Measurements from ENCODE around the gene HSD17B12.
"Not testable (repeated sequence)": the region's sequence is repeated elsewhere in the genome, so short reads cannot be mapped to it uniquely, and the experiment has no call there.

The HSD17B12 gene

DNA sequence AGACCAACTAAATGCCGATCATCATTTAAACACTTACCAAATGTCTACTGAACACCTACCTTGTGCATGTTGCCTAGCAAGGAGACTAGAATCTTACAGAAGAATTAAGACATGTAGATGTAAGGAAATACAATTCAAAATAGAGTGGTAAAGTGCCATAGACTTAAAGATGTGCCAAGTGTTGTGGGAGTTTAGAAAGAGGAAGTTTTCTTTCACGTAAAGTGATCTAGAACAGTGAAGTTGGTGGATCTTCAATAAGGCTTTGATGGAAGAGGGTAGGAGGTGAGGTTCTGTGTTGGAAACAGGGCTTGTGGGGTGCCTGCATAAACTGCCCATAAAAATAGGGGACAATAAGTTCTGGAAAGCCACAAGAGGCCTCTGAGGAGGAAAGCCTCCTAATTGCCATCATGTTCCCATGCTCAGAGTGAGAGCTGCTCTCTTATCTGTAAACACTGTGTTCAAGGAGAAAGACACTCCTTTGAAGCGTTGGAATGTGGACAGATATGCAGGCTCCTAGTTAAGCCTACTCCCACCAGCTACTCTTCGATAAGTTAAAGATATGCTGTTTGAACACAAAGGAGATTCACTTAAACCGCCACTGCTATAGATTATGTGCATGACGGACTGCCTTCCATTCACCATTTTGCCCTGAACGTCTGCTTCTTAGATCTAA lies 66.7 kb downstream of the HSD17B12 start:
- DNase-seq (ENCODE audit: low read depth in 2 of 2): no peak

DNA sequence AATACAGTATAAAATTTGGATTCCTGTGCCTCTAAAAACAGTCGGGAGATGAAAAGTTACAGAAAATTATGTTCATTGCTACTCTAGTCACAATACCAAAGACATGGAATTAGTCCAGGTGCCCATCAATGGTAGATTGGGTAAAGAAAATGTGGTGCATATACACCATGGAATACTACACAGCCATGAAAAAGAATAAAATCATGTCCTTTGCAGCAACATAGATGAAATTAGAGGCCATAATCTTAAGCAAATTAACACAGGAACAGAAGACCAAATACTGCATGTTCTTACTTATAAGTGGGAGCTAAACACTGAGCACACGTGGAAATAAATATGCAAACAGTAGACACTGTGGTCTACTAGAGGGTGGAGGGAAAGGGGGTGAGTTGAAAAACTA lies 67.6 kb downstream of the HSD17B12 start:
- DNase-seq (ENCODE audit: low read depth in 2 of 2): no peak

DNA sequence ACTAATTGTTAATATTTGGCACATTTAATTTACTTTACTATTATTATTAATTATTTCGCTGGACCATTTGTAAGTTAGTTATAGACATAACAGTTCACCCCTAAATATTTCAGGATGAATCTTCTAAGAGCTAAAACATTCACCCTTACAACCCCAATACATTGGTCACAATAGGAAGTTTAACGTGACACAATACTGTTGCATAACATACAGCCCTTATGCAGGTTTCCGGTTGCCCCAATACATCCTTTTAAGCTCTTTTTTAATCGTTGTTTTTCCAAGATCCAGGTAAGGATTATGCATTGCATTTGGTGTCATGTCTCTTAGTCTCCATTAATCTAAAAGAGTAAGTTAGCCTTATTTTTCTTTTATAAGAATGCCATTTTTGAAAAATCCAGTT lies 71.2 kb downstream of the HSD17B12 start:
- DNase-seq (ENCODE audit: low read depth in 2 of 2): no peak

DNA sequence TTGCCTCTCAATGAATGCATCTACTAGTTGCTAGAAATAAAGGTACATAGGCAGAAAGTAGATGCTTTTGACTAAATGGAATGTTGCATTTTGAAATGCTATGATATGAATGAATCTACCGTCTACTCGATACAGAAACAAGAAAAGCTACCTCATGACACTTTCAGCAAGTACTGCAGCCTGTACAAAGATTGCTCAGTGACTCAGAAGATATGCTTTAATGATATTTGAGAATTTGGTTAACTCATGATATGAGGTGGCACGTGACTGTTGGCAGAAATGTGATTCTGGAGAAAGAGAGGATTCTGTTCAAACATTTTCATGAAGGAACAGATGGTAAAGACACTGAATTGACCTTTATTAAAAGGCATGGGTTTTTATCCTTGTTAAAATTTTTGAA lies 76.0 kb downstream of the HSD17B12 start:
- DNase-seq (ENCODE audit: low read depth in 2 of 2): no peak

DNA sequence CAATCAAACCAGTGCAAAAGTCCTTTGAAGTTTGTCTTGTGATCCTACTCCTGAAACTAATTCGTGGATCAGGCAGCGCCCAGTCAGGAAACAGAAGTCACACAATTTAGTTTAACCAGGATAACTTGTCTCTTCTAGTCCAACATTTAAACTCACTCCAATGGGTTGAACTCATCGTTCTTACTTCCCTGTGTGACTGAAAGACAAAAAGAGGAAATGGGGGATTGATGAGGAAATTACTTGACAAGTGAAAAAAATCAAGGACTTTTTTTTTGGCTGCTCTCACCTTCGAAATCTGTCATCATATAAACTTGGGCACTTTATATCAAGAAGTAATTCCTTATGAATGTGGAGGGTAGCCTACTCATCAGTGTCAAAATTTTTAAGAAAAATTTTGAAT lies 78.4 kb downstream of the HSD17B12 start:
- no peak for DNase-seq (ENCODE audit: low read depth in 2 of 2)

DNA sequence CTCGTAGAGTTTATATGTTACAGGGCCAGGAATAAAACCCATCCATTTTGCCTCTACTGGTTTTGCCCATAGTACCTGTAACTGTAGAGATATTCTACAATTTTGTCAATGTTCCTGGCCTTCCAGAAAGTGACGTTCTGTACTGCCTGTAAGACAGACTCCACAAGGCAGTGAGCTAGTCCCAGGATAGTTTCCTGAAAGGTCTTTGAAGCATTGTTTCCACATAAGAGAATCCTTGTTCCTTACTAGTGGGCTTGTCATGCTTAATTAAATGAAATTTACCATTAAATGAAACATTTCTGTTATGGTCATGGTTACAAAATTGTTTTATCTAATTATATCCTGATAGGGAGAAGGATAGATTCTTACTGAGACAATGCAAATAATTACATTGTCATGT lies 80.4 kb downstream of the HSD17B12 start:
- no peak for DNase-seq (ENCODE audit: low read depth in 2 of 2)

DNA sequence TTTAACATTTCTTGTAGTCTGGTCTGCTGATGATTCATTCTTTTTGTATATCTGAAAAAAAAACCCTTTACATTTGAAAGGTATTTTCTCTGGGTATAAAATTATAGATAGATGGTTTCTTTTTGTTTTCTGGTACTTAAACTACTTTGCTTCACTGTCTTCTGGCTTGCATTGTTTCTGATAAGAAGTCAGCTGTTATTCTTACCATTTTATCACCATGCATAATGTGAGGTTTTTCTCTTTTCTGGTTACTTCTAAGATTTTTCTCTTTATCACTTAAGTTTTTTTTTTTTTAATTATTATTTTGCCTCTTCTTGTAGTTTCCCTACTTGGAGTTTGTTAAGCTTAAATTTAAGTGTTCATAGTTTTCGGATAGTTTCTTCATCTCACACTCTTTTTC lies 84.7 kb downstream of the HSD17B12 start:
- no peak for DNase-seq (ENCODE audit: low read depth in 2 of 2)

DNA sequence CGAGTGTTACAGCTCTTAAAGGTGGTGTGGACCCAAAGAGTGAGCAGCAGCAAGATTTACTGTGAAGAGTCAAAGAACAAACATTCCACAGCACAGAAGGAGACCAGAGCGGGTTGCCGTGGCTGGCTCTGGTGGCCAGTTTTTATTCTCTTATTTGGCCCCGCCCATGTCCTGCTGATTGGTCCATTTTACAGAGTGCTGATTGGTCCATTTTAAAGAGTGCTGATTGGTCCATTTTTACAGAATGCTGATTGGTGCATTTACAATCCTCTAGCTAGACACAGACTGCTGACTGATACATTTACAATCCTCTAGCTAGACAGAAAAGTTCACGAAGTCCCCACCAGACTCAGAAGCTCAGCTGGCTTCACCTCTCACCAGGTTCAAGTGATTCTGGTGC lies 88.1 kb downstream of the HSD17B12 start:
- DNase-seq (ENCODE audit: low read depth in 2 of 2): not testable (repeated sequence)

DNA sequence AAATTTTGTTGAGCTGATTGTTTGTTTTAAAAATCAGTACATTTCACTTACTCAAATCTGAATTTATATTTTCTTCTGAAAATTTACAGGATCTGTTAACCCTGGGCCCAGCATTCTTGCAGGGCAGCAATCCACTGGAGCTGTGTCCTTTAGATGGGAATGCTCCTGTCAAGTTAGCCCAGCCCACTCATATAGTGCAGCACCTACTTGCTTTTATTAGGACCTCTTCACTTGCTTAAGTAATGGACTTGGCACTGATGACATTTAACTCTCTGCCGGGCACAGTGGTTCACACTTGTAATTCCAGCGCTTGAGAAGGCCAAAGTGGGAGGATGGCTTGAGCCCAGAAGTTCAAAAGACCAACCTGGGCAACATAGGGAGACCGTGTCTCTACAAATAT lies 89.6 kb downstream of the HSD17B12 start:
- DNase-seq (ENCODE audit: low read depth in 2 of 2): no peak

DNA sequence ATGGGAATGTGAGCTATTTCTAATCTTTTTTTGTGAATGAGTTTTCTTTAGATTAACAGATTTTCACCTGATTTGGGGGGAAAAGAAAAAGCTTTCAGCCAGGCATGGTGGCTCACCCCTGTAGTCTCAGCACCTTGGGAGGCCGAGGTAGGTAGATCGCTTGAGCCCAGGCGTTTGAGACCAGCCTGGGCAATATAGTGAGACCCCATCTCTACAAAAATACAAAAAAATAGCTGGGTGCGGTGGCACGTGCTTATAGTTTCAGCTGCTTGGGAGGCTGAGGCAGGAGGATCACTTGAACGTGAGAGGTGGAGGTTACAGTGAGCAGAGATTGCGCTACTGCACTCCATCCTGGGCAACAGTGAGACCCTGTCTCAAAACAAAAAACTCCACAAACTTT lies 92.2 kb downstream of the HSD17B12 start:
- no peak for DNase-seq (ENCODE audit: low read depth in 2 of 2)

DNA sequence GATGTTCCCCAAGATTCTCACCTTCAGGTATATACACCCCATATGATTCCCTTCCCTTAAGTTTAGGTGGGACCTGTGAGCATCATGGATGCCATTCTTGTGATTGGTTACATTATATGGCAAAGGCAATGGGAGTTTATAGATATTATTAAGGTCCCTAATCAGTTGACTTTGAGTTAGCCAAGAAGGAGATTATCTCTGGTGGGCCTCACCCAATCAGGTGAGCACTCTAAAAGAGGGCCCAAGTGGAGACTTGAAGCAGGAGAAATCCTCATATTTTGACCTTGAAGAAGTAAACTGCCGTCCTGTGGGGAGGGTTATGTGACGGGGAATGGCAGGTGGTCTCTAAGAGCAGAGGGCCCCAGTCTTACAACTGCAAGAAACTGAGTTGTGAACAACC lies 94.2 kb downstream of the HSD17B12 start:
- no peak for DNase-seq (ENCODE audit: low read depth in 2 of 2)

DNA sequence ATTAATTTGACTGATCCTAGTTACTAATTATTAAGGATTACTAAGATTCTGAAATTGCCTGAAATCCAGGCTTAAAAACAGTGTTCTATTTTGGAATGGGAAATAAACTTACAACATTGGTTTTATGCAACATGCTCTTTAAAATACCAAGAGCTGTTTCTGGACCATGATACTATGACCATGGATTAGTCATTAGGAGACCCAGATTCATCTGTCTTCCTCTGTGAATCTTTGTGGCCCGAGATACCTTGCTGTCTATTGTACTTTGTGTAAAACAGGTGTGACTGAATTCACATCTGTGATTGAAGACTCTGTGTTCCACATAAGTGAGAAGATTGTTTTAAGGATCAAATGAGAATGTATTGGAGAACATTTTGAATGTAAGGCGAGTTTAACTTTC lies 98.8 kb downstream of the HSD17B12 start:
- no peak for DNase-seq (ENCODE audit: low read depth in 2 of 2)

DNA sequence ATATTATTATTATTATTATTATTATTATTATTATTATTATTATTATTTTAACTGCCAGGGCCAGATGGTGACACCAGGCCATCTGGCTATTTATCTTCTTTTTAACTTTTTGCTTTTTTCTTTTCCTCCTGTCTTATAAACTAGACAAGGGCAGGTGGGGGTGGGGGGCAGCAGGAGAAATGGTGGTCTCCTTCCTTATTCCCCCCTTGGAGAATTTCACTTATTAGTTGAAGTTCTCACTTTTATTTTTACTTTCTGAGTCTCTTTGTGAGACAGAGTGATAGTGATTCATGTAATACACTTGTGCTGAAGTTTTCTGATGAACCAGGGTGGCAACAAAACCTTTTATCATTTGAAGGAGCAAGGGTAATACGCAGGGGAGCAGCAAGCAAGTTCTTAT lies 103.8 kb downstream of the HSD17B12 start:
- DNase-seq (ENCODE audit: low read depth in 2 of 2): no peak

DNA sequence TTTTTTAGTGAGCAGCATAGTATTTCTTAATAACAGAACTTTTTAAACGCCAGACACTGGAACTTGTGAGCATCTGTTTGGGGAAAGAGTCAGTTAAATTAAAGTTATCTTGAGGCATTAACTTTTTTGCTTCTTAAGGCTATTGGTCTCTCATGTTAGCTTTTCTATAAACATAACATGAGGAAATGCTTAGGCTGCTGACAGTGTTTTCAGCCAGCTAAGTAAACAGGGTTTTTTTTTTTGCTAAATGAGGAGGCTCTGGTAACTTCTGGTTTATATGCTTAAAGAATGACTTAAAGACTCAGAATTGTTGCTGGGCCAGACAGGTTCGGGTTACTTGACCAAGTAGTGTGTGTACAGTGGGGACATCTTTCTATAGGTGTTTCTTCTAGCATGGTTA lies 104.3 kb downstream of the HSD17B12 start:
- DNase-seq (ENCODE audit: low read depth in 2 of 2): no peak

DNA sequence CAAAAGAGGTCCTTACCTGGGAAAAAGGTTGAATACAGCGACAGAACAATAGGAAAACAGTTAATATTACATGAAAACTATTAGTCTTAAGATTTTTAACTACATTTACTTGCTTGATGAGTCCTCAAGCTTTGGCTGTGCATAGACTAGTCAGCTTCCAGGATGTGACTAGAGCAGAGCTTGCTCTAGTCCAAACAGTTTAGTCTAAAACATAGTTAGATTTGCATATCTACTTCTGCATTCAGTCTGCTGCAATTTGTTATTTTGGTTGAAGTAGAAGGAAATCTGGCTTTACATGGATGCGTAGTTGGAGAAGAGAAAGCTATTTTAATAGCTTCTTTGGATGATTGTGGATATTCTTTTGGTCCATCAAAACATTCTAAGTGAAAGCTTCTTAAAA lies 104.8 kb downstream of the HSD17B12 start:
- no peak for DNase-seq (ENCODE audit: low read depth in 2 of 2)

DNA sequence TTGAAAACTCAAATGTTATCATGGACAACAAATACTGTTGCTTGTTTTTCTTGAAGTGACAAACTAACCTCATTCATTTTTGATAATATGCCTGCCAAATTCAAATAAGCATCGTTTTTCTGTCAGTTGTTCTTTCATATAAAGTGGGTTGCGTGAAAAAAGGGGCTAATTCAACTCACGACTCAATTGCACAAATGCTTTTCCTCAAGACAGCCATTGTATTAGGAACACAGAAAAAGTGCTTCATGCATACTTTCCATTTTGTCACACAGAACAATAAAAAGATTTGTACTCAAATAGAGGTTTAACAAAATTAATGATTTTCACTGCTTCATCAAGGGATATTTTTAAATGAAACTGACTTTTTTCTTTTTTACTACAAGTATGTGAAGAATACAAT lies 105.5 kb downstream of the HSD17B12 start:
- DNase-seq (ENCODE audit: low read depth in 2 of 2): no peak

DNA sequence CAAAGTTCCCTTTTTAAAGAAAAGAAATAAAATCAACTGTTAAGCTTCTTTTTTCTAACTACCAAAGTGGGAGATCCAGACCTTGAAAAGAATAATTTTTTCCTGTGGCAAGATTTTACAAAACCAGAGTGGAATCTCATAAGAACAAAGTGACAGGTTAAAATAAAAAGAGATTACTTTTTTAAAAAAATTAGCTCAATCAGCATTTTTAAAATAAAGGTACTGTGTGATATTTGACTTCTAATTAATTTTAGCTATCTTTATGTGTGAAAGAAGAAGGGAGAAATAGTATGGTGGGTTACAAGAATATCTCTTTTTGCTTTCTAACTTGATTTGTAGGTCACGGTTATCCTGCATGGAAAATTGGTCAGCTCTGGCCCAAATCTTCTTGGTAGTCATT lies 107.3 kb downstream of the HSD17B12 start:
- DNase-seq (ENCODE audit: low read depth in 2 of 2): no peak

DNA sequence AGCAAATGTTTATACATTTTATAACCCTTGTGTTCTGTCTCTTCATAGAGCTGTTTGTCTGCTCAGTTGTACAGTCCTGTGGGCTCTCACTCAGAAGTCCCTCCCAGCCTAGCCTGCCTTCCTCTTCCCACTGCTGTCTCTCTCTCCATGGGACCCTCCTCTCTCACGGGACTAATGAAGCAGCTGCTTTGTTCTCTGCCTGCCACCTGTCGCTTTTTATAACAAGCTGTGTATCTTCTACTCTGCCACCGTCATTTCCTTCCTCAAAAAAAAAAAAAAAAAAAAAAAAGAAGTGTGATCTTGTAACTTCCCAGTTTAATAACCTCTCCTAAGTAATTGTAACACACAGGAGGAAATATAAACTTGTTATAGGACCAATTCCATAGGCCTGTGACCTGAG lies 107.9 kb downstream of the HSD17B12 start:
- no peak for DNase-seq (ENCODE audit: low read depth in 2 of 2)

DNA sequence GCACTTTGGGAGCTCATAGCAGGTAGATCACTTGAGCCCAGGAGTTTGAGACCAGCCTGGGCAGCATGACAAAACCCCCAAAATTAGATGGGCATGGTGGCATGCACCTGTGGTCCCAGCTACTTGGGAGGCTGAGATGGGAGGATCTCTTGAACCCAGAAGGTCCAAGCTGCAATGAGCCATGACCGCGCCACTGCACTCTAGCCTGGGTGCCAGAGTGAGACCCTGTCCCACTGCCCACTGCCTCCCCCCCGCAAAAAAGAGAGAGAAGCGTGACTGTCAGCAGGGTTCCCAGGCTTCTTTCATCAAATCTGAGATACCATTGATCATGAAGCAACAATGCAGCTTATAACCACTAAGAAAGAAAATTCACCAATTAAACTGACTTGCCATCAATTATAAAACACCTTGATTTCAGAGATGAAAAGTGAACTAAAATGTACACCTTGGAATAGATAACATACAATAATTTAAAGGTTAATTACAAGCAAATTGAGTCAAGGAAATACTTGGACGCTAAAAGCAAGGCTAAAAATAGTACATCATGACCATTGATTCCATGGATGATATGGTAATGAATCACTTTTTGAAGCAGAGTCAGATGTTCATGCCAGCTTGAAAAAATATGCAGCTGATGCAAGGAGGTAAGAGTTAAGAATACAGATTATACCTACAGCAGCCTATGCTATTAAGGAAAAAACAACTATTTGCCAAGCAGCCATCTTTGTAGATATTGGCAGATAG lies 109.3 kb downstream of the HSD17B12 start:
- no peak for DNase-seq (ENCODE audit: low read depth in 2 of 2)

DNA sequence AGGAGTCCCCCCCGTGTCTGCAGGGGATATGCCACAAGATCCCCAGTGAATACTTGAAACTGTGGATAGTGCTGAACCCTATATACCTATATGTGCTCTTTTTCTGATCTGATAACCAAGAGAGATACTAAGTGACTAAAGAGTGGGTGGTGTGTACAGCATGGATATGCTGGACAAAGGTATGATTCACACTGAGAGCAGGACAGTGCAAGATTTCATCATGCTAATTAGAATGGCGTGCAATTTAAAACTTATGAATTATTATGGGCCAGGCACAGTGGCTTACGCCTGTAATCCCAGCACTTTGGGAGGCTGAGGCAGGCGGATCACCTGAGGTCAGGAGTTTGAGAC lies 109.9 kb downstream of the HSD17B12 start:
- no peak for DNase-seq (ENCODE audit: low read depth in 2 of 2)

DNA sequence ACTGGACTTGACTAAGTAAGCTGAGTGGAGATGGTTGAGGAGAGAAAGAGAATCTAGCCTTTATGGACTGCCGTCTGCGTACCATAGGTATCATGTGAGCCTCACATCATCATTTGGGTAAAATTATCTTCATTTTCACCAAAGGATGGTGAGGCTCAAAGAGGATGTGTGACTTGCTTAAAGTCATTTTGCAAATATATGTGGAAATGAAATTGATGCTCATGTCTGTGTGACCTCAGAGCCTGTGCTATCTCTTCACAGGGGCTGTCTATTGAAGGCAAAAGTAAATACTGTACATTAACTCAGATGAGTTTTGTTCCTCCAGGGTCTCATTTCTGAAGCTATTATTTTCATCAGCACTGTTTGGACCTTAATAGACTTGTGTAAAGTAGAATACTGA lies 116.8 kb downstream of the HSD17B12 start:
- no peak for DNase-seq (ENCODE audit: low read depth in 2 of 2)

DNA sequence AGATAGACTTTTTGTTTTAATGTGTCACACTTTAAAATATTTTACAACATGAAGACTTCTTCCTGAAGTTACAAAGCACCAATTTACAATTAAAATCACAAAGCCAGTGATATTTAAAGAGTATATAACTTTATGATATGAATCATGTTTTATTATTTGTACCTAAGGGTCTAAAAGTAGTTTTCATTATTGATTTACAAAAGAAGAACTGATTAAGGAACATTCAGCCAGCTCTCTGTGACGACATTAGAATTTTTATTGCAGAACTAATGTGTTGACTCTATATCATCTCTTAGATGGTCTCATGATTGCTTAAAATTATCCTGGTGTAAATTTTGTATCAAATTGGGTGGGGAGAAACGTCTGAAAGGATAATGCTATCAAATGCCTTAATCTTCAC lies 117.3 kb downstream of the HSD17B12 start:
- no peak for DNase-seq (ENCODE audit: low read depth in 2 of 2)

DNA sequence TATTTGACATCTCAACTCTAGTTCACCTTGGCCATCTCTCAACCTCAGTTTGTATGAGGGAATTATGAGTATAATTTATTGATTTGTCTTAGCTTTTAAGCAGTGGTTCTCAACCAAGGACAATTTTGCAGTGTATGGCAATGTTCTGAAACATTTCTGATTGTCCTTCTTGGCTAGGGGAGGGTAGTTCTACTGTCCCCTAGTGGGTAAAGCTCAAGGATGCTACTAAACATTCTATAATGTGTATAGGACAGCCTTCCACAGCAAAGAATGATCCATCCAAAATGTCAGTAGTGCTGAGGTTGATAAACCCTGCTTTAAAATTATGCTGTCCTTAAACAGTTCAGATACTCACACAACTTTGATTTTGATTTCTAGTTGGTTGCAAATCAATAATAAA lies 122.0 kb downstream of the HSD17B12 start:
- no peak for DNase-seq (ENCODE audit: low read depth in 2 of 2)

DNA sequence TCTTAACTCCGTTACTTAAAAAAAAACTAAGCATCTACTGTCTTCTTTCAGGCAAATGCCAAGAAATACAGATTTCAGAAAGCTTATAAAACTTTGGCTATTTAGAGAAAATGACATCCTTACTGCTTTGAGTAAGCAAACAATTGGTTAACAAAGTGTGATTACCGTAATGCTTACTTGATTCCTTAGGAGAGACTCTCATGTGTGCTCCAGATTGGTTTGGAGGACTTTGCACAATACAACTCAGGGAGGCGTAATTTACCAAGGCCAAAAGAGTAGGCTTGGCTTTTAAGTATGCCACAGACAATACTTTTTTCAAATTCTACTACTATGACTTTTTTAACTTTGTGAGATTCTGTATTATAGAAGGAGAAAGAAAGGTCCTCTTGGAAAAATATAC lies 123.2 kb downstream of the HSD17B12 start:
- DNase-seq (ENCODE audit: low read depth in 2 of 2): no peak

Measured in stimulated activated CD8-positive, alpha-beta memory T cell treated with anti-CD3 and anti-CD28 coated beads, Interleukin-7, amount 100 ng/mL, for 4 hours (primary cell).